GM12865 (cell line): ENCODE measurements around the gene SLC7A4.

ENCODE experiments used
- DNase-seq: peaks from one replicate; pipeline ENCODE4 v3.0.0; 2010; ENCODE audit warnings: low read depth
- H3K4me3 ChIP-seq: 2 replicates; pipeline ENCODE4 v1.5.1; 2011; ENCODE audit warnings: mild to moderate bottlenecking, low read depth, low read length, control low read depth
- TF ChIP-seq, protein P1 (sequence below): IDR thresholded peaks from 2 replicates; pipeline ENCODE4 v1.5.1; 2011; ENCODE audit warnings: low read length, control low read depth, low read depth, inconsistent platforms; ENCODE audit not compliant: insufficient read depth; ENCODE audit errors: missing control alignments

Gene SLC7A4

DNA sequence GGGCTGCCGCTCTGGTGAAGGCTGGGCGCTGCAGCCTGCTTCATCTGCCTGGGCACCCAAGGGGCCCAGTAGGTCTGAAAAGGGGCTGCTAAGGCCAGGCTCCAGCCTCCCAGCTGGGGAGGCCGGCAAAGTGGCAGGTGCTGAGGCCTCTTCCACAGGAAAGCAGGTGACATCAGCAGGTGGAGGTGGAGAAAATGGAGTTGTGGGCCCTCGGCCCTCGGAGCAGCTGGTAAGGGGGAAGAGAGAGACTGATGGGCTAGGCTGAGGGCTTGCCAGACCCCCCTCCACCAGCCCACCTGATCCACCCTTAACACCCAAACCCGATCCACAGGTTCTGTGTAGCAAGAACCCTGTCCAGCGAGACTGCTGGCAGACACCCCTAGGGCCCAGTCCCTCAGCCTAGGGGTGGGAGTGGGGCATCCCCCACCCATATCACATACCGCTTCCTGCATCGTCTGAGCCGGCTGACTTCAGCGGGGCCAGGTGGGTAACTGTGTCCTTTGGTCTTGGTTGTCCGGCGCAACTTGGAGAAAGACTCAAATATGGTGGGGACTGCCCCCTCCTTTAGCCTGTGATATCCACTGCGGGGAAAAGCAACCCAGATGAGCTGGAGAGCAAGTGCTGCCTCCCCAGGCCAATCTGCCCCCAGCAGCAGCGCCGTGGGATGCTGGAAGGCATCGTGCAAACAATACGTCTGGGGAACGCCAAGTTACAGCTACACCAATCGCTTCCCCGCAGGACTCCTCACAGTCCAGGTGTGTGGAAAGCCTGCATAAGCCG lies 32.0 kb downstream of the SLC7A4 start:
- H3K4me3 ChIP-seq: peak overlapping the region; percentile 99
- TF ChIP-seq, protein P1, sequence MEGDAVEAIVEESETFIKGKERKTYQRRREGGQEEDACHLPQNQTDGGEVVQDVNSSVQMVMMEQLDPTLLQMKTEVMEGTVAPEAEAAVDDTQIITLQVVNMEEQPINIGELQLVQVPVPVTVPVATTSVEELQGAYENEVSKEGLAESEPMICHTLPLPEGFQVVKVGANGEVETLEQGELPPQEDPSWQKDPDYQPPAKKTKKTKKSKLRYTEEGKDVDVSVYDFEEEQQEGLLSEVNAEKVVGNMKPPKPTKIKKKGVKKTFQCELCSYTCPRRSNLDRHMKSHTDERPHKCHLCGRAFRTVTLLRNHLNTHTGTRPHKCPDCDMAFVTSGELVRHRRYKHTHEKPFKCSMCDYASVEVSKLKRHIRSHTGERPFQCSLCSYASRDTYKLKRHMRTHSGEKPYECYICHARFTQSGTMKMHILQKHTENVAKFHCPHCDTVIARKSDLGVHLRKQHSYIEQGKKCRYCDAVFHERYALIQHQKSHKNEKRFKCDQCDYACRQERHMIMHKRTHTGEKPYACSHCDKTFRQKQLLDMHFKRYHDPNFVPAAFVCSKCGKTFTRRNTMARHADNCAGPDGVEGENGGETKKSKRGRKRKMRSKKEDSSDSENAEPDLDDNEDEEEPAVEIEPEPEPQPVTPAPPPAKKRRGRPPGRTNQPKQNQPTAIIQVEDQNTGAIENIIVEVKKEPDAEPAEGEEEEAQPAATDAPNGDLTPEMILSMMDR: no peak

GRCh38 chr22:20999350-21000206 lies 32.8 kb downstream of the SLC7A4 start:
- H3K4me3 ChIP-seq: no peak overlapping the region

More for the DNA sequence above, 32.0 kb downstream of the SLC7A4 start:
- no peak for DNase-seq

GRCh38 chr22:20998411-20999336 lies 33.7 kb downstream of the SLC7A4 start:
- TF ChIP-seq, protein P1: no peak
- DNase-seq: no peak
- no peak overlapping the region for H3K4me3 ChIP-seq

More at GRCh38 chr22:20999350-21000206, 32.8 kb downstream of the SLC7A4 start:
- DNase-seq: no peak
- TF ChIP-seq, protein P1: no peak

DNA sequence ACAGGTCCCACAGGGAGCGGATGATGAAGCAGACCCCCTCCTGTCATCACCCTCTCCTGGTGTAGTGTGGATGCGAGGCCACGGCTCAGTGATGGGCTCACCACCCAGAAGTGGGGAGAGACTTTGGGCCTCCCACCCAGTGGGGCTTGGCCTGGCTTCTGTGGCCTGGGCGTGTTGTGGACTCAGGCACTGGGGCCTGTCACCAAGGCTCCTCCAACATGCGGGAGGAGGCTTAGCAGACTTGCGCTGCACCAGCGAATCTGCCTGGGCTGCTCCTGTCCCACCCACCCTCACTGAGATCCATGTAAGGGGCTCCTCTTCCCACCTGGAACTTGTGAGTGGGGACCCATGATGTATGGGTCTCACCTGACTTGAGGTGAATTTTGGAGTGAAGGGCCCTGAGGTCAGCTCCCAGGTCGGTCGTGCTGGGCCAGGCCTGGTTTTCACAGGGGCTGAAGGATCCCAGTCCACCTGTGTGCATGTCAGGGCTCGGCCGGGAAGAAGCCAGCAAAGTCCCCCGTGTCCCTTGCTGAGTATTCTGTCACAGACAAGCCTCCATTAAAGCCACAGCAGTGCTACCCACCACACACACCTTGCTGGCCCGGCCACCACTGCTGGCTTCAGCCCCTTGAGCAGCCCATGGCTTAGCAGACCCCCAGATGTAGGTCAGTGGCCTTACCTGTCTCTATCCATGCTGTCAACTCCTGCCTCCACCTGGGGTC lies 34.7 kb downstream of the SLC7A4 start:
- no peak overlapping the region for H3K4me3 ChIP-seq
- TF ChIP-seq, protein P1: no peak
- DNase-seq: no peak

DNA sequence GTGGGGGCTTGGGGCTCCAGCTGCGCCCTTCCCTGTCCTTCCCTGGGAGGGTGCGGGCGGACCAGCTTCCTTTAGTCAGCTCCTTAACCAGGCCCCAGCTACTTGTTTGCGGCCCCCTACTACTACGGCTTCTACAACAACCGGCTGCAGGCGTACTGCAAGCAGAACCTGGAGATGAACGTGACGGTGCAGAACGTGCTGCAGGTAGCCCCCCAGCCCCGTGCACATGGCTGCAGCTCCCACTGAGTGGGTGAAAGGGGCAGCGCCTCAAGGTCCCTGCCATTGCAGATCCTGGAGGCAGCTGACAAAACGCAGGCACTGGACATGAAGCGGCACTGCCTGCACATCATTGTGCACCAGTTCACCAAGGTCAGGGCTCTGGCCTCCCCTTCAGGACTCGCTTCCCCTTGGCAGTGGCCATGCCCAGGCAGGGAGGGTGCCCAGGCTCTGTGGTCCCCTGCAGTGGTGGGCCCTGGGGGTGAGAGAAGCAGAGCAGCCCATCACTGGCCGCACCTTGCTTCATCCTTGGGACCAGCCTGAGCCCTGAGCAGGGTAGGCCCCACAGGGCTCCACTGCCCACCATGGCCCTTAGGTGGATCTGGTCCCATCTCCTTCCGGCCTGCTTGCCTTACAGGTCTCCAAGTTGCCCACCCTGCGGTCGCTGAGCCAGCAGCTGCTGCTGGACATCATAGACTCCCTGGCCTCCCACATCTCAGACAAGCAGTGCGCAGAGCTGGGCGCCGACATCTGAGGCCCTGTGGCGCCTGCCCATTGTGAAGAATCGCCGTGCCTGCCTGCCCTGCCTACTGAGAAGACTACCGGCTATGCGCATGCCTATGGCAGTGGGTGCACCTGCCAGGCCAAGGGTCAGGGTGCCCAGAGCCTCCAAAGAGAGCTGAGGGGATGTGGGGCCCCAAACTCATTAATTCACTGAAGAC lies 35.5 kb downstream of the SLC7A4 start:
- TF ChIP-seq, protein P1: no peak
- no peak overlapping the region for H3K4me3 ChIP-seq
- no peak for DNase-seq
